ENCODE data around the gene NBAS. TPM values are rescaled to one million over a fixed set of nuclear protein-coding genes. Genes with fewer than 3 reads are reported as not detected.
A peak's percentile ranks its signal among the peaks of the same experiment; 100 is the strongest.

The NBAS gene
- total and polyA plus RNA-seq, 2 of the 4 experiments (the other 2 are of a cell fraction): 22.3 to 105 TPM

DNA sequence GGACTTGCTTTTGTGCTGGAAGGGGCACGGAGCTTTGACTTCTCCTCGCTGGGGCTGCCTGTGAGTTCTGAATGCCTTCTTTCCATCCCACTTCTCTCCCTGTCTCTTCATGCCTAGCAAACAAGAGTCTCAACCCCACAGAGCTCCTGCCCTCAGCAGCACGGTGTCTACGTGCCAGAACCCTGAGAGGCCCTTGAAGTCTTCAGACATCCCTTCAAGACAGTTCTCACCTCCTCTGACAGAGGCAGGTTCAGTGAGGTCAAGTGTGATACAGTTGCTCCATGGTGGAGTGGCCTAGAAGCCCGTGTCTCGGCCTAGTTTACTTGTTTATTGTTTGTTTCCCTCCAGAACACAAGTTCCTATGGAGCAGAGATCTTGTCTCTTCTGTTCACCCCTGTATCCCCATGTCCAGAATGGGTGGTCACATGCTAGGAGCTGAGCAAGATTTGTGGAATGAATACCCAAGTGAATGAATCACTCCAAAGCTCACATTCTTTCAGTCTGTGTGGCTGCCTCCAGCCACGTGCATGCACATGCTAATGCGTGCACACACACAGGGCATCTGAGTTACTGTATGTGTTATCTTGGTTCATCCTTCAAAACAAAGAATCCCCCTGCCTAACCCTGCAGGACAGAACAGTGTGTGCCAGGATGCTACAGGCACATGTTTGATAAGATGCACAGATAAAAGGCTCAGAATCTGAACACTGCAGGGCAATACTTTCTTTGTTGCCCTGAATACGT is 391.6 kb downstream of the NBAS start:
- H3K9me1 ChIP-seq (ENCODE audit: insufficient read depth, low read length): peaks cover 8% of the 10 kb centered on the region
- H4K5ac ChIP-seq (ENCODE audit: low read depth, low read length): peak overlapping the region; percentile 83
- no peaks in the 10 kb centered on the region for H3K9me3 ChIP-seq (ENCODE audit: control insufficient read depth, insufficient read depth, low read length)
- H3K18ac ChIP-seq (ENCODE audit: low read depth, low read length): peak overlapping the region; percentile 95
- H2BK15ac ChIP-seq (ENCODE audit: low read depth, low read length): peak overlapping the region; percentile 98
- dilution Hi-C loops (cut with HindIII; ENCODE audit: low sequenced_read_pairs, unreplicated experiment) (no loop called here), in situ Hi-C loops (cut with MboI; ENCODE audit: low sequenced_read_pairs) (no loop called here), intact Hi-C loops (cut with micrococcal nuclease) (loop anchor here (5.0 to 10.0 kb wide), 2 partner anchors 127 to 395 kb away; partner anchors contain the start of gene NBAS)
- H3K4me3 ChIP-seq (ENCODE audit: insufficient read depth, low read depth, low read length): peak overlapping the region; percentile 26; the same call in 1 of the 2 replicates
- peak overlapping the region; percentile 72 for H3K4me2 ChIP-seq (ENCODE audit: low read depth, low read length)
- H2AFZ ChIP-seq (replicated peaks; ENCODE audit: low read length, poor library complexity): peak overlapping the region; percentile 80
- DNase-seq (peak; percentile 98), ATAC-seq (ENCODE audit: low read depth) (peak; percentile 95)
- TF ChIP-seq CHD1 (IDR thresholded peaks at IDR 0.05; ENCODE audit: low read depth, low read length) (no peak), RFX5 (IDR thresholded peaks at IDR 0.05; ENCODE audit: low read depth, low read length) (no peak), CEBPB (IDR thresholded peaks at IDR 0.05; ENCODE audit: low read depth, low read length) (0 out of 2 replicates have a peak, but pooled peaks have one; percentile 32), FOS (IDR thresholded peaks at IDR 0.05; ENCODE audit: low read depth, low read length) (peak; percentile 87), MXI1 (IDR thresholded peaks at IDR 0.05; ENCODE audit: borderline replicate concordance, low read depth, low read length) (peak; percentile 91), RCOR1 (IDR thresholded peaks at IDR 0.05; ENCODE audit: insufficient replicate concordance, low read length) (peak; percentile 67), RAD21 (IDR thresholded peaks at IDR 0.05; ENCODE audit: low read length) (no peak; the same call in 1 of the 2 replicates), BHLHE40 (IDR thresholded peaks at IDR 0.05; ENCODE audit: low read depth, low read length) (peak; percentile 99)
- TF ChIP-seq, protein P1, sequence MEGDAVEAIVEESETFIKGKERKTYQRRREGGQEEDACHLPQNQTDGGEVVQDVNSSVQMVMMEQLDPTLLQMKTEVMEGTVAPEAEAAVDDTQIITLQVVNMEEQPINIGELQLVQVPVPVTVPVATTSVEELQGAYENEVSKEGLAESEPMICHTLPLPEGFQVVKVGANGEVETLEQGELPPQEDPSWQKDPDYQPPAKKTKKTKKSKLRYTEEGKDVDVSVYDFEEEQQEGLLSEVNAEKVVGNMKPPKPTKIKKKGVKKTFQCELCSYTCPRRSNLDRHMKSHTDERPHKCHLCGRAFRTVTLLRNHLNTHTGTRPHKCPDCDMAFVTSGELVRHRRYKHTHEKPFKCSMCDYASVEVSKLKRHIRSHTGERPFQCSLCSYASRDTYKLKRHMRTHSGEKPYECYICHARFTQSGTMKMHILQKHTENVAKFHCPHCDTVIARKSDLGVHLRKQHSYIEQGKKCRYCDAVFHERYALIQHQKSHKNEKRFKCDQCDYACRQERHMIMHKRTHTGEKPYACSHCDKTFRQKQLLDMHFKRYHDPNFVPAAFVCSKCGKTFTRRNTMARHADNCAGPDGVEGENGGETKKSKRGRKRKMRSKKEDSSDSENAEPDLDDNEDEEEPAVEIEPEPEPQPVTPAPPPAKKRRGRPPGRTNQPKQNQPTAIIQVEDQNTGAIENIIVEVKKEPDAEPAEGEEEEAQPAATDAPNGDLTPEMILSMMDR (conservative IDR thresholded peaks at IDR 0.05; ENCODE audit: low read depth, low read length): no peak
- TF ChIP-seq, protein P2, sequence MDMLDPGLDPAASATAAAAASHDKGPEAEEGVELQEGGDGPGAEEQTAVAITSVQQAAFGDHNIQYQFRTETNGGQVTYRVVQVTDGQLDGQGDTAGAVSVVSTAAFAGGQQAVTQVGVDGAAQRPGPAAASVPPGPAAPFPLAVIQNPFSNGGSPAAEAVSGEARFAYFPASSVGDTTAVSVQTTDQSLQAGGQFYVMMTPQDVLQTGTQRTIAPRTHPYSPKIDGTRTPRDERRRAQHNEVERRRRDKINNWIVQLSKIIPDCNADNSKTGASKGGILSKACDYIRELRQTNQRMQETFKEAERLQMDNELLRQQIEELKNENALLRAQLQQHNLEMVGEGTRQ (IDR thresholded peaks at IDR 0.05; ENCODE audit: low read depth, low read length): peak; percentile 93
- CTCF ChIA-PET: interaction anchor here (0.9 kb wide), 1 partner anchor 9 kb away, joined by 4 read pairs; no protein-coding TSS in a partner anchor
- H3K56ac ChIP-seq (ENCODE audit: extremely low read depth, insufficient read depth, low read length): peak overlapping the region; percentile 92
- peak overlapping the region; percentile 96 for H3K27ac ChIP-seq (ENCODE audit: insufficient read depth, low read length)
- H2AK9ac ChIP-seq (replicated peaks; ENCODE audit: low read depth, low read length, poor library complexity): peak overlapping the region; percentile 97
- peak overlapping the region; percentile 95 for H2BK5ac ChIP-seq (ENCODE audit: low read depth, low read length, poor library complexity, severe bottlenecking)
- peak overlapping the region; percentile 96 for H2AK5ac ChIP-seq (ENCODE audit: low read depth, low read length)
- BruUV-seq (replicated peaks): no TSS peak
- no CpG with 5 or more reads among the region's 9 CpGs for WGBS, 2 experiments (ENCODE audit: extremely low coverage in 2 of 2, insufficient read length in 1 of 2)
- peak overlapping the region; percentile 95 for H3K14ac ChIP-seq (replicated peaks; ENCODE audit: low read depth, low read length)
- H3K79me1 ChIP-seq (ENCODE audit: low read depth in 1 of 2, low read length in 2 of 2): peaks cover 3 to 11% of the 10 kb centered on the region in 2 experiments; a peak in 1 of 4 replicates
- peak overlapping the region; percentile 97 for H3K4ac ChIP-seq (ENCODE audit: low read depth, low read length)
- peak overlapping the region; percentile 73 to 94 for H4K8ac ChIP-seq (ENCODE audit: low read depth in 2 of 2, low read length in 2 of 2)
- peak overlapping the region; percentile 100 for H2BK120ac ChIP-seq (ENCODE audit: low read depth, low read length)
- H3K4me1 ChIP-seq (ENCODE audit: control insufficient read depth, insufficient read depth, low read length): peaks cover 15% of the 10 kb centered on the region
- H3K27me3 ChIP-seq (ENCODE audit: control insufficient read depth, insufficient read depth, low read length): no peaks in the 10 kb centered on the region
- no peaks in the 10 kb centered on the region for H4K20me1 ChIP-seq (ENCODE audit: insufficient read depth, low read length)
- peak overlapping the region; percentile 99 for H2BK20ac ChIP-seq (ENCODE audit: low read depth, low read length)
- POLR2A ChIA-PET (ENCODE audit: unreplicated experiment): interaction anchor here (0.5 to 0.6 kb wide), 3 partner anchors 11 to 487 kb away, joined by 3 read pairs; no protein-coding TSS in a partner anchor
- H3K23ac ChIP-seq (ENCODE audit: low read depth, low read length): peak overlapping the region; percentile 98
- peak overlapping the region; percentile 99 for H4K91ac ChIP-seq (ENCODE audit: insufficient read depth, low read depth, low read length)
- no peaks in the 10 kb centered on the region; the same call in 1 of the 2 replicates for H3K36me3 ChIP-seq (ENCODE audit: control insufficient read depth, insufficient read depth, low read length)
- H3K9ac ChIP-seq (ENCODE audit: low read depth, low read length): peak overlapping the region; percentile 81

All from IMR-90 (cell line).